Heart left ventricle (tissue), 13 donors: ENCODE data around the gene CRELD2.

ENCODE experiments used
- POLR2A ChIP-seq, 2 donors: fragments of 450-650 bp; IDR thresholded peaks; one replicate each; pipeline ENCODE4 v1.6.1; 2017; ENCODE audit warnings: antibody characterized with exemption in 2 of 2, mild to moderate bottlenecking in 2 of 2, moderate library complexity in 2 of 2
- TF ChIP-seq, protein P1 (sequence below), 12 donors: fragments of 200-600 bp; sonication (generic) in 4 of 12; IDR thresholded peaks; one replicate each; pipeline versions ENCODE4 v1.5.0 to v1.8.0; 2018 to 2022; ENCODE audit warnings: antibody characterized with exemption in 12 of 12, mild to moderate bottlenecking in 5 of 12
- donor health status: ischemic (EF 13 %, LVEDD 7.1; RV severe dilation, severe dysfunction).
- donor health status: DM: no; HTN: yes; CAD: no.
- donor health status: DM: no; HTN: no; CAD: no.
- donor health status: ischemic (EF 25% LVEDD 6.9; RV normal size, moderate dysfunction).
- donor health status: ischemic (EF 25% LVEDD 5.7; RV mildly dilated, moderate dysfunction).
- donor health status: ischemic (EF 35%, LVEDD 5.7; RV mildly dilated, moderate dysfunction).
- donor health status: nonischemic (EF 11% LVEDD 7.7; RV severe dilation, severe dysfunction).
- donor health status: DM: yes; HTN: yes; CAD: no.
- donor health status: PGD.
- donor health status: ischemic (EF 29% LVEDD 5.4; RV normal size, mild dysfunction).
- donor health status: nonischemic (EF 23%, LVEDD 6.1; RV moderate dilation, normal function).

DNA sequence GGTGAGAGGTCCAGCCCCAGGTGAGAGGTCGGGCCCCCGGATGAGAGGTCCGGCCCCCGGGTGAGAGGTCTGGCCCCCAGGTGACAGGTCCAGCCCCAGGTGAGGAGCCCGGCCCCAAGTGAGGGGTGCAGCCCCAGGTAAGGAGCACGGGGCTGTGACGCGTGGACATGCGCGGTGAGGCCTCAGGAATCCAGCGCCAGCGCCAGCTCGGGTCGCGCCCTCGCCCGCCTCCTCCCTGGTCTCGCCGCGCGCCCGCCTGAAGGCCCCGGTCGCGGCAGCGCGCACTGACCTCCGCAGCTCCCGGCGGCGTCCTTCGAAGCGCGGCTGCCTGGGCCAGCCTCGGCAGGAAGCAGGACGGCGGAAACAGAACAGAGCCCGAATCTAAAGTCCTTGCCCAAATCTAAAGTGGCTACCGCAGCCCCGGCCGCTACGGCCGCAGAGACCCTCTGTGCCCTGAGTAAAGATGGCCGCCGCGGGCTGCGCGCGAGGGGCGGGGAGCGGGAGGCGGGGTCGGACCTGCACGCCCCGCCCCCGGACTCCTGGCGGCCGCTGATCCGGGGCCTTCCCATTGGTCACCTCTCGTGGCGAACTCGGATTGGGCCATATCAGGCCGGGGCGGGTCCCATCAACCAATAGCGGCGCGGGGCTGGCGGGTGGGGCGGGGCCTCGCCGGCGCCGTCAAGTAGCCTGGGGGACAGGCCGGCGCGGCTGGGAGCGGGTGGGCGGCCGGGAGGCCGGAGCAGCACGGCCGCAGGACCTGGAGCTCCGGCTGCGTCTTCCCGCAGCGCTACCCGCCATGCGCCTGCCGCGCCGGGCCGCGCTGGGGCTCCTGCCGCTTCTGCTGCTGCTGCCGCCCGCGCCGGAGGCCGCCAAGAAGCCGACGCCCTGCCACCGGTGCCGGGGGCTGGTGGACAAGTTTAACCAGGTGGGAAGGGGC, at the start of gene CRELD2, which contains the start of gene ALG12:
- TF ChIP-seq, protein P1, sequence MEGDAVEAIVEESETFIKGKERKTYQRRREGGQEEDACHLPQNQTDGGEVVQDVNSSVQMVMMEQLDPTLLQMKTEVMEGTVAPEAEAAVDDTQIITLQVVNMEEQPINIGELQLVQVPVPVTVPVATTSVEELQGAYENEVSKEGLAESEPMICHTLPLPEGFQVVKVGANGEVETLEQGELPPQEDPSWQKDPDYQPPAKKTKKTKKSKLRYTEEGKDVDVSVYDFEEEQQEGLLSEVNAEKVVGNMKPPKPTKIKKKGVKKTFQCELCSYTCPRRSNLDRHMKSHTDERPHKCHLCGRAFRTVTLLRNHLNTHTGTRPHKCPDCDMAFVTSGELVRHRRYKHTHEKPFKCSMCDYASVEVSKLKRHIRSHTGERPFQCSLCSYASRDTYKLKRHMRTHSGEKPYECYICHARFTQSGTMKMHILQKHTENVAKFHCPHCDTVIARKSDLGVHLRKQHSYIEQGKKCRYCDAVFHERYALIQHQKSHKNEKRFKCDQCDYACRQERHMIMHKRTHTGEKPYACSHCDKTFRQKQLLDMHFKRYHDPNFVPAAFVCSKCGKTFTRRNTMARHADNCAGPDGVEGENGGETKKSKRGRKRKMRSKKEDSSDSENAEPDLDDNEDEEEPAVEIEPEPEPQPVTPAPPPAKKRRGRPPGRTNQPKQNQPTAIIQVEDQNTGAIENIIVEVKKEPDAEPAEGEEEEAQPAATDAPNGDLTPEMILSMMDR (IDR thresholded peaks at IDR 0.05), result peak in 1 of 12 donors; percentile 12
- peak; percentile 86 to 88 for TF ChIP-seq POLR2A (IDR thresholded peaks at IDR 0.05)
